Measurements from ENCODE around the gene SOWAHC. TPM values are rescaled to one million over a fixed set of nuclear protein-coding genes. Genes with fewer than 3 reads are reported as not detected.

Gene SOWAHC
- total RNA-seq, 1 experiment from 2014 or later, result 21.4 TPM

DNA sequence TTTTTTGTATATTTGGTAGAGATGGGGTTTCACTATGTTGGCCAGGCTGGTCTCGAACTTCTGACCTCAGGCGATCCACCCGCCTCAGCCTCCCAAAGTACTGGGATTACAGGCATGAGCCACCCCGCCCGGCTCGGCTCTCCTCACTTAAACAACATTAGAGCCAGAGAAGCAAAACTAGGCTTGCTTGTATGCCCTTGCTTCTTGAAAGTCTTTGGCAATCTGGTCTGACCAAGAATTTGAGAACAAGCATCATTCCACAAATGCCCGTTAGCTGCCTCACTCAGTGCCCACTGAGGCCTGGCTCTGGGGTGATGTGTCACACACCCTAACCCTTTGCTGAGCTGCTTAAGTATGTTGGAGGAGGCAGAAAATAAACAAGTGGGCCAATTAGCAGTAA, 33.5 kb downstream of the SOWAHC start:
- Mint-ChIP-seq H3K4me1 (ENCODE audit: low read depth, unreplicated experiment) (peaks cover 37% of the 10 kb centered on the region), H3K36me3 (ENCODE audit: insufficient read depth, unreplicated experiment) (peaks cover 6% of the 10 kb centered on the region), H3K4me3 (ENCODE audit: unreplicated experiment) (no peak overlapping the region), H3K27ac (ENCODE audit: unreplicated experiment) (peak overlapping the region; percentile 42), H3K9me3 (ENCODE audit: unreplicated experiment) (no peaks in the 10 kb centered on the region), H3K27me3 (ENCODE audit: insufficient read depth, unreplicated experiment) (no peaks in the 10 kb centered on the region)
- Histone ChIP-seq H3K4me1 (peaks cover 55% of the 10 kb centered on the region), H3K4me3 (ENCODE audit: low read depth, low read length) (no peak overlapping the region), H3K9me3 (no peaks in the 10 kb centered on the region), H3K36me3 (ENCODE audit: control insufficient read depth, insufficient read depth, low read length) (no peaks in the 10 kb centered on the region), H3K27me3 (replicated peaks; ENCODE audit: control insufficient read depth, insufficient read depth, low read length) (no peaks in the 10 kb centered on the region)
- DNase-seq, result no peak
- ChIA-PET CTCF (no interaction called here), POLR2A (interaction anchor here (1.5 kb wide), 1 partner anchor 34 kb away, joined by 4 read pairs; the partner anchor contains the start of genes SEPTIN10 and SOWAHC)
- TF ChIP-seq, protein P1, sequence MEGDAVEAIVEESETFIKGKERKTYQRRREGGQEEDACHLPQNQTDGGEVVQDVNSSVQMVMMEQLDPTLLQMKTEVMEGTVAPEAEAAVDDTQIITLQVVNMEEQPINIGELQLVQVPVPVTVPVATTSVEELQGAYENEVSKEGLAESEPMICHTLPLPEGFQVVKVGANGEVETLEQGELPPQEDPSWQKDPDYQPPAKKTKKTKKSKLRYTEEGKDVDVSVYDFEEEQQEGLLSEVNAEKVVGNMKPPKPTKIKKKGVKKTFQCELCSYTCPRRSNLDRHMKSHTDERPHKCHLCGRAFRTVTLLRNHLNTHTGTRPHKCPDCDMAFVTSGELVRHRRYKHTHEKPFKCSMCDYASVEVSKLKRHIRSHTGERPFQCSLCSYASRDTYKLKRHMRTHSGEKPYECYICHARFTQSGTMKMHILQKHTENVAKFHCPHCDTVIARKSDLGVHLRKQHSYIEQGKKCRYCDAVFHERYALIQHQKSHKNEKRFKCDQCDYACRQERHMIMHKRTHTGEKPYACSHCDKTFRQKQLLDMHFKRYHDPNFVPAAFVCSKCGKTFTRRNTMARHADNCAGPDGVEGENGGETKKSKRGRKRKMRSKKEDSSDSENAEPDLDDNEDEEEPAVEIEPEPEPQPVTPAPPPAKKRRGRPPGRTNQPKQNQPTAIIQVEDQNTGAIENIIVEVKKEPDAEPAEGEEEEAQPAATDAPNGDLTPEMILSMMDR (IDR thresholded peaks at IDR 0.05; ENCODE audit: insufficient read depth in 1 of 2, low read depth in 1 of 2, low read length in 1 of 2, severe bottlenecking in 1 of 2, unreplicated experiment in 1 of 2), result no peak
- no TSS peak for BruUV-seq (replicated peaks)
- intact Hi-C loops (cut with micrococcal nuclease; ENCODE audit: unreplicated experiment), result no loop called here

DNA sequence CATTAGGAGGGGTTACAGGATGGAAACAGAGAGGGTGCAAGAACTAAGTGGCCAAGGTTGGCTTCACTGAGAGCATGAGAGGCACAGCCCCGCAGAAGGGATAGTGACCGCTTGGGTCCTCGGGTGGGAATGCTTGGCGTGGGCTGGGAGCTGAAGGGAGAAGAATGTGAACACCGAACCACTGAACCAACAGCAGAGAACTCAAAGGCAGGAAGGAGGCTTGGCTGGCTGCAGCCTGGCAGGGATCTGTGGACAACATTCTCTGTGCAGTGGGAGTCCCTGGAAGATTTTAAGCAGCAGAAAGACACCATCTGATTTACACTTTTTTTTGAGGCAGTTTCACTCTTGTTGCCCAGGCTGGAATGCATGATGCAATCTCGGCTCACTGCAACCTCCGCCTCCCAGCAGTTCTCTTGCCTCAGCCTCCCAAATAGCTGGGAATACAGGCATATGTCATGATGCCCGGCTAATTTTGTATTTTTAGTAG, 33.9 kb downstream of the SOWAHC start:
- peaks cover 37% of the 10 kb centered on the region for H3K4me1 Mint-ChIP-seq (ENCODE audit: low read depth, unreplicated experiment)
- Histone ChIP-seq H3K36me3 (ENCODE audit: control insufficient read depth, insufficient read depth, low read length) (no peaks in the 10 kb centered on the region), H3K9me3 (no peaks in the 10 kb centered on the region), H3K27me3 (replicated peaks; ENCODE audit: control insufficient read depth, insufficient read depth, low read length) (no peaks in the 10 kb centered on the region), H3K4me1 (peaks cover 55% of the 10 kb centered on the region), H3K4me3 (ENCODE audit: low read depth, low read length) (no peak overlapping the region)
- TF ChIP-seq, protein P1 (IDR thresholded peaks at IDR 0.05; ENCODE audit: insufficient read depth in 1 of 2, low read depth in 1 of 2, low read length in 1 of 2, severe bottlenecking in 1 of 2, unreplicated experiment in 1 of 2), result no peak
- no peaks in the 10 kb centered on the region for H3K27me3 Mint-ChIP-seq (ENCODE audit: insufficient read depth, unreplicated experiment)
- H3K9me3 Mint-ChIP-seq (ENCODE audit: unreplicated experiment), result no peaks in the 10 kb centered on the region
- POLR2A ChIA-PET, result interaction anchor here (1.5 kb wide), 1 partner anchor 34 kb away, joined by 4 read pairs; the partner anchor contains the start of genes SEPTIN10 and SOWAHC
- no TSS peak for BruUV-seq (replicated peaks)
- CTCF ChIA-PET, result interaction anchor here (0.6 kb wide), 1 partner anchor 42 kb away, joined by 3 read pairs; no protein-coding TSS in a partner anchor
- peaks cover 6% of the 10 kb centered on the region for H3K36me3 Mint-ChIP-seq (ENCODE audit: insufficient read depth, unreplicated experiment)
- peak overlapping the region; percentile 42 for H3K27ac Mint-ChIP-seq (ENCODE audit: unreplicated experiment)
- DNase-seq, result peak in 1 of 2 experiments; percentile 32
- intact Hi-C loops (cut with micrococcal nuclease; ENCODE audit: unreplicated experiment), result no loop called here
- no peak overlapping the region for H3K4me3 Mint-ChIP-seq (ENCODE audit: unreplicated experiment)

DNA sequence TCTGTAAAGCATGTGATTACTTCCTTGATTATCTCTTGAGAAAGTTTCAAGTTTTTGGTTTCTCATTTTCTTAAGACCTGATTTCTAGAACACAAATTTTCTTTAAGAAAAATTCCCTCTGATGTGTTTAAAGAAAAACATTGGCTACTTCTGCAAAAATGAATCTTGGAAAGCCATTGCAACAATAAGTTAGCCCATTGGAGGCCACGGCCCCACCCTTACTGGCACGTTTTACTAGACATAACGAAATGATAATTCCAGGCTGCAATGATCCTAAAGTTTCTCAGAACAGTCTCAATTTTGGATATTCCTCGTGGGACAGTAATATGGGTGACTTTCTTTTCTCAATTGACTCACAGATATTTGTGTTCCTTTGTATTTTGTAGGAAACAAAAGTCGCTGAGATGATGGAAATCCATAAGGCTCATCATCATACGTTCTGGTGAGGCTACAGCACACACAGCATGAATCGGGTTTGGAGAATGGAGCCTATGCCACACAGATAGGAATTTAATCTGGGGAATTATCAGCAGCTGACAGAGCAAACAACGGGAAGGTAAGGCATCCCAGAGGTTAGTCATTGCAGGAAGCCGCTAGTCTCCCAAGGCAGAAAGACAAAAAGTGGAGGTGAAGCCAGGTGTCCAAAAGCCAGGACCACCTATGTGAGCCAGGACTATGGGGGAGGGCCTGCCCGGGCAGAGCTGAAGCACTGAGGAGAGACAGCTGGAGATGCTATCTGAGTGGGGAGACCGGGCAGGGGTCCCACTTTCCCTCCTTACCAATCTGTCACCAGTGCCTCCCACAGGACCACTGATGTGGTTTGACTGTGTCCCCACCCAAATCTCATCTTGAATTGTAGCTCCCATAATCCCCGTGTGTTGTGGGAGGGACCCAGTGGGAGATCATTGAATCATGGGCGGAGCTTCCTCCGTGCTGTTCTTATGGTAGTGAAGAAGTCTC, 35.9 kb downstream of the SOWAHC start:
- Histone ChIP-seq H3K36me3 (ENCODE audit: control insufficient read depth, insufficient read depth, low read length) (no peaks in the 10 kb centered on the region), H3K9me3 (no peaks in the 10 kb centered on the region), H3K27me3 (replicated peaks; ENCODE audit: control insufficient read depth, insufficient read depth, low read length) (no peaks in the 10 kb centered on the region), H3K4me3 (ENCODE audit: low read depth, low read length) (no peak overlapping the region), H3K4me1 (peaks cover 39% of the 10 kb centered on the region)
- H3K4me3 Mint-ChIP-seq (ENCODE audit: unreplicated experiment), result no peak overlapping the region
- H3K9me3 Mint-ChIP-seq (ENCODE audit: unreplicated experiment), result no peaks in the 10 kb centered on the region
- ChIA-PET POLR2A (no interaction called here), CTCF (no interaction called here)
- intact Hi-C loops (cut with micrococcal nuclease; ENCODE audit: unreplicated experiment), result no loop called here
- H3K27ac Mint-ChIP-seq (ENCODE audit: unreplicated experiment), result peak overlapping the region; percentile 56
- TF ChIP-seq, protein P1 (IDR thresholded peaks at IDR 0.05; ENCODE audit: insufficient read depth in 1 of 2, low read depth in 1 of 2, low read length in 1 of 2, severe bottlenecking in 1 of 2, unreplicated experiment in 1 of 2), result no peak
- BruUV-seq (replicated peaks), result no TSS peak
- H3K27me3 Mint-ChIP-seq (ENCODE audit: insufficient read depth, unreplicated experiment), result no peaks in the 10 kb centered on the region
- H3K4me1 Mint-ChIP-seq (ENCODE audit: low read depth, unreplicated experiment), result peaks cover 30% of the 10 kb centered on the region
- no peak for DNase-seq
- peaks cover 6% of the 10 kb centered on the region for H3K36me3 Mint-ChIP-seq (ENCODE audit: insufficient read depth, unreplicated experiment)

Data from Caco-2 (cell line).